Measurements from ENCODE around the gene FAM13B.
"Not testable (repeated sequence)": the region's sequence is repeated elsewhere in the genome, so short reads cannot be mapped to it uniquely, and the experiment has no call there.

The FAM13B gene

GRCh38 chr5:137989419-137989818 lies 43.5 kb downstream of the FAM13B start:
- in situ Hi-C loops (cut with HindIII; ENCODE audit: low sequenced_read_pairs): no loop called here

- in situ Hi-C loops (cut with HindIII; ENCODE audit: low sequenced_read_pairs): no loop called here
Measured at GRCh38 chr5:137975208-137975607, 57.7 kb downstream of the FAM13B start.

GRCh38 chr5:137970384-137970783 lies 62.5 kb downstream of the FAM13B start:
- in situ Hi-C loops (cut with HindIII; ENCODE audit: low sequenced_read_pairs): not testable (repeated sequence)

- in situ Hi-C loops (cut with HindIII; ENCODE audit: low sequenced_read_pairs): no loop called here
Measured at GRCh38 chr5:137960819-137961218, 72.1 kb downstream of the FAM13B start.

- in situ Hi-C loops (cut with HindIII; ENCODE audit: low sequenced_read_pairs): no loop called here
Measured at GRCh38 chr5:137960141-137960540, 72.7 kb downstream of the FAM13B start.

DNA sequence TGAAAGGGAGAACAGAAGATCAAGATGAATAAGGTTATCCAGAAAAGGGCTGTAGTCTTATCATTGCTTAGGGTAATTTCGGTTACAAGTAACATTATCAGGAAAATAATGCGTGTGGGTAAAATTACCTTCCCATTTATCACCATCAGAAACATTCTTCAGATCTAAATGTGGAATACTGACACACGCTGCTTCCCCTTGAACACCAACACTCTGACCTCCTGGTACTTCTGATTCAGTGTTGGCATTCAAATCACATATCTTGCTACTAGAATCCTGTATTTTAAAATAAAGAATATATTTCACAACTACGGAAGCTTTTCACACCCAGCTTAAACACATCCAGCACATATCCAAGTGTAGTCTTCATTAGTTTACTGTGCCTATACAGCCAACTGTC lies 73.4 kb downstream of the FAM13B start:
- in situ Hi-C loops (cut with HindIII; ENCODE audit: low sequenced_read_pairs): no loop called here

DNA sequence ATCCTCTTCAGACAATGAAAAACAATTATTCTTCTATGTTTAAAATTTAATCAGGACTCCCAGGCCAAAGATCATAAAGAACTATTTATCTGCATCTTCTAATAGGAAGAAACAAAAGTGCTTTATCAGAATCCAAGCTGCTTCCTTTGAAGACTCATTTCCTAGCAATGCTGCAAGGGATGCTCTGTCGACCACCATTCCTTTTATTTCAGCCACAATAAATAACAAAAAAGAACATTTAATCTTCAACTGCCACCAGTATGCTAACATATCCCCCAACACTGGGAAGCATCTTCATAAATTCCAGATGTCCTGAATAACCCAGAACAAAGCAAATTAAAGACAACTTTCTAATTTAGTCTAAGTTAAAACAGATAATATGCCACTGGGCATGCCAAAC lies 74.9 kb downstream of the FAM13B start:
- in situ Hi-C loops (cut with HindIII; ENCODE audit: low sequenced_read_pairs): no loop called here

- in situ Hi-C loops (cut with HindIII; ENCODE audit: low sequenced_read_pairs): loop anchor here (5.0 kb wide), 1 partner anchor 37 kb away; no protein-coding TSS in a partner anchor
Measured at GRCh38 chr5:137954131-137954879, 78.6 kb downstream of the FAM13B start.

DNA sequence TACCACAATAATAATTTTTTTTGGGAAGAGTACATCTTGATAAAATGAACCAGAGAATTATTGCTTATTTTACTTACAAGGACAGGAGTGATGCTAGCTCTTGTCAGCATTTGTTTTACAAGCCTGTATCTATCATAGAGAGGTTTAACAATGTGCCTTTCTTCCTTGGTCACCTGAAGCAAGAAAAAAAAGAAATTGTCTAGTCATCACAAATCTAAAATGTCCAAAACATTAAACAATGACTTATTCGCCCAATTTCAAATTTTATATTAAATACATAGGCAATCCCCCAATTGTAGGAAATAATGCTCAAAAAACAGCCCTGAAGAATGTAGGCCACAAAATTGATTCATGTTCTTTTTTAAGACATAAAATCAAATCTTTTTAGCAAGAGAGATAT lies 87.1 kb downstream of the FAM13B start:
- in situ Hi-C loops (cut with HindIII; ENCODE audit: low sequenced_read_pairs): no loop called here

DNA sequence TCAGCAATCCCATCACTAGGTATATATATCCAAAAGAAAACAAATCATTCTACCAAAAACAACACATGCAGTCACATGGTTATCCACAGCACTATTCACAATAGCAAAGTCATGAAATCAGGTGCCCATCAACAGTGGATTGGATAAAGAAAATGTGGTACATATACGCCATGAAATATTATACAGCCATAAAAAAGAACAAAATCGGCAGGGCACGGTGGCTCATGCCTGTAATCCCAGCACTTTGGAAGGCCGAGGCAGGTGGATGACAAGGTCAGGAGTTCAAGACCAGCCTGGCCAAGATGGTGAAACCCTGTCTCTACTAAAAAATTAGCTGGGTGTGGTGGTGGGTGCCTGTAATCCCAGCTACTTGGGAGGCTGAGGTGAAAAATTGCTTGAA lies 88.6 kb downstream of the FAM13B start:
- in situ Hi-C loops (cut with HindIII; ENCODE audit: low sequenced_read_pairs): not testable (repeated sequence)

DNA sequence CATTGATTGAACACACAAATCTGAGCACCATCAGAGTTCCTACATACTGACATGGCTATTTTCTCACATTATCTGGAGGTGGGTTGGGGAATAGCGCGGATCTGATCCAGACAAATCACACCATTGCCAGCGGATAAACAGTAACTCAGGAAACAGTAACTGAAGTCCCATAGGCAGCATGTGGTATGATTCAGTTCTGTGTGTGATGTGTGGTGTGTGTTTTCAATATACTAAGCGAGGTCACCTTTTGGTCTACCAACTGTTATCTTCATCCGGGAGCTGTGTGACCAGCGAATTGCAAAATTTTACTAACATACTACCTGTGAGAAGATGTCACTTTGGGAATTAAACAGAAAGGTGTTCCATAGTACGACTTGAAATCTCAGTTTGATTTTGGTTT lies 93.5 kb downstream of the FAM13B start:
- in situ Hi-C loops (cut with HindIII; ENCODE audit: low sequenced_read_pairs): no loop called here

- in situ Hi-C loops (cut with HindIII; ENCODE audit: low sequenced_read_pairs): no loop called here
Measured at GRCh38 chr5:137938751-137939143, 94.1 kb downstream of the FAM13B start.

DNA sequence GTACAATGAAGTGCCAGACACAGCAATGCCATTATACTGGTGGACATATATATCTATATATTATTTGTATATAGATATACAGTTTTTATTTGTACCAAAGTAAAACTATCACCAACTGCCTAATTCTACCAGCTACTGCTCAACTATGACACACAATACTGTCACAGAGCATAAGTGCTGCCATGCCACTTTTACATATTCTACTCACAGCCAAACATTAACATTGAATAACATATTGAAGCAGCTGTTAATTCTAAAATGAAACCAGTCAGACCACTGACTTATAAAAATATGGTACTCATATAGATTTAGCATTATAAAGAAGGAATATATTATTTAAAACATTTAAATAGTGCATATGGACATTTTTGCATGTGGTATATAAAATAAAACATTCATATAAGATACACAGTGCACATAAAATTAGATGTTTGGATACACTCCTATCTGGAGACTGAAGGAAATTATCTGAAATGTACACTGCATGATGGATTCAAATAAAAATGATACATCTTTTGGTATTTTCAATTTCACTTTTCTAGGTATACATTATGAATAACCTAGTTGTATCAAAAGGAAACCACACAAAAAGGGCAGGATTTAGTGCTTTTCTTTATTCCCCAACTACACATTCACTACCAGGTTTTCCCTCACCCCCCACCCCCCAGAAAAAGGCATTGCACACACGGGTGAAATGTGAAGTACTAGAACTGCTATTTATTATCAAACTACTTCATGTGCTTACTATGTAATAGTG lies 94.7 kb downstream of the FAM13B start:
- in situ Hi-C loops (cut with HindIII; ENCODE audit: low sequenced_read_pairs): no loop called here

DNA sequence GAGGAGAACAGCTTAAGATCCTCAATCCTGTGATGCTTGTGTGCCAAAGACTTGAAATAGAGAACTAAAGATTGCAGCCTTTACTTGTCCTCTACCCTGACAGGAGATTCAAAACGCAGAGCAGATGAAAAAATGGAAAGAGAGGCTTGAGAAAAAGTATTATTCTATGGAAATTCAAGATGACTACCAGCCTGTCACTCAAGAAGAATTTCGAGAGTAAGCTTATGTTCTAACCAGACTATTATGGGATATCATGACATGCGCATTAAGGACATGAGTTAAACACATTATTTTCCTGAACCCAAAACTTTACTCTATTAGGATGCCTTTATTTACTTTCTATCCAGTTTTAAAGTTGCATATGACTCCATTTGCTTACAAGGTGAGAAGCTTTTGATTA lies 97.2 kb downstream of the FAM13B start:
- in situ Hi-C loops (cut with HindIII; ENCODE audit: low sequenced_read_pairs): no loop called here

DNA sequence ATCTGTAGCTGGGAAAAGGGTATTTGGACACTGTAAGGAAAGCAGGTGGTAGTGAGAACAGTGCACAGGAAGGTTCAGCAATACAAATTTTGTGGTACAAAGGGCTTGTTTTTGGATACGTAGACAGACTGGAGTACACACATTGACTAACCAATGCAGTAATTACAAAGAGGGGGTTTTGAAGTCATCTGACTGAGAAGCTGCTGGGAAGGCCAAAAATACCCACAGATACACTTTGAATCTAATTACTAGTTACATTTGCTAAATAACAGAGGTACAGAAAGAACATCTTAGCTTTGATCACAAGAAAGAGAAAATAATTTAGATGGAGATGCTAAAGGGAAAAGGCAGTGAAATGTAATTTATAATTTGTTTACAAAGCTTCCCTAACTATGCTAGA lies 97.7 kb downstream of the FAM13B start:
- in situ Hi-C loops (cut with HindIII; ENCODE audit: low sequenced_read_pairs): no loop called here

GRCh38 chr5:137933491-137933911 lies 99.4 kb downstream of the FAM13B start:
- in situ Hi-C loops (cut with HindIII; ENCODE audit: low sequenced_read_pairs): no loop called here

DNA sequence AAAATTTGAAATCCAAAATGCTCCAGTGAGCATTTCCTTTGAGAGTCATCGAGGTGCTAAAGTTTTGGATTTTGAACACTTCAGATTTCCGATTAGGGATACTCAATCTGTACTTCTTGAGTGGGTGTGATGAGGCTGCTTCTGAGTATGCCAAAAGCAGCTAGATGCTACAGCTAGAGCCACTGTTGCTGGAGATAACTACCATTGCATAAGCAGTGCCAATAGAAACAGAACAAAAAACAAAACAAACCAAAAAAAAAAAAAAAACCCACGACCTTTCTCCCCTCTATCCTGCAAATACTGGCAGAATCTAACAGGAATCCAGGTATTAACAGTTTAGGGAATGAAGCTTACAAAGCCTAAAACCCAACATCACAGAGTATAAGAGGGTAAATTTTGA lies 100.1 kb downstream of the FAM13B start:
- in situ Hi-C loops (cut with HindIII; ENCODE audit: low sequenced_read_pairs): no loop called here

GRCh38 chr5:137923856-137924255 lies 109.0 kb downstream of the FAM13B start:
- in situ Hi-C loops (cut with HindIII; ENCODE audit: low sequenced_read_pairs): no loop called here

DNA sequence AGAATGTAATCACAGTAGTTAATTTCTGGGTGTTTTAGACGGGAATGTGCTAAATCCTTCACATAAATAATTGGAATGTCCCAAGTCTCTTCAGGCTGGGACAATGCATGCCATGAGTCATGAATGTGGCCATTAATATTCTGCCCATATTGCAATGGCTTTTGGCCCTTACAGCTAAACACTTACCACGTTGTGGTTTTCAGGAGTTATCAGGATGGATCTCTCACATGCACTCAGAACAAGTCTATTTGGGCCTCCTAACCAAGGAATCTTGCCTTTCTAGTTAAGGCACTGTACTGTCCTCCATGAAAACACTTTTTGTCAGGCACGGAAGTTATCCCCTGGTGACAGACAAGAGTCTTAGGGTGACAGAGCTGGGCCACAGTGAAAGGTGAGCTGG lies 110.9 kb downstream of the FAM13B start:
- in situ Hi-C loops (cut with HindIII; ENCODE audit: low sequenced_read_pairs): no loop called here

DNA sequence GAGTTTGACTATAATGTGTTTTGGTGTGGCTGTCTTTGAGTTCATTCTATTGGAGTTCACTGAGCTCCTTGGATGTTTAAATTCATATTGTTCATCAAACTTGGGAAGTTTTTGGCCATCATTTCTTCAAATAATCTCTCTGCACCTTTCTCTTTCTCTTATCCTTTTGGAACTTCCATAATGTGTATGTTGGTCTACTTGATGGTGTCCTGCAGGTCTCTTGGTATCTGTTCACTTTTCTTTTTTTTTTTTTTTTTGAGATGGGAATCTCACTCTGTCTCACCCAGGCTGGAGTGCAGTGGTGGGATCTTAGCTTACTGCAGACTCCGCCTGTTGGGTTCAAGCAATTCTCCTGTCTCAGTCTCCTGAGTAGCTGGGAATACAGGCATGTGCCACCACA lies 116.0 kb downstream of the FAM13B start:
- in situ Hi-C loops (cut with HindIII; ENCODE audit: low sequenced_read_pairs): loop anchor here (5.0 kb wide), 1 partner anchor 35 kb away; no protein-coding TSS in a partner anchor

GRCh38 chr5:137914758-137915157 lies 118.1 kb downstream of the FAM13B start:
- in situ Hi-C loops (cut with HindIII; ENCODE audit: low sequenced_read_pairs): loop anchor here (5.0 kb wide), 1 partner anchor 38 kb away; no protein-coding TSS in a partner anchor

Measured in endothelial cell of hepatic sinusoid (primary cell).